ENCODE results near the gene KERA.

KERA gene

GRCh38 chr12:91056488-91056887 lies 1.3 kb downstream of the KERA start:
- no peak for TF ChIP-seq CTCF (conservative IDR thresholded peaks at IDR 0.05)
- no peak overlapping the region for H3K27ac ChIP-seq

- H3K27ac ChIP-seq = no peak overlapping the region
- no peak for TF ChIP-seq CTCF (conservative IDR thresholded peaks at IDR 0.05)
These were observed 1.8 kb downstream of the KERA start for GRCh38 chr12:91055976-91056375.

GRCh38 chr12:91053951-91054715 lies 3.7 kb downstream of the KERA start:
- no peak overlapping the region for H3K27ac ChIP-seq
- no peak for TF ChIP-seq CTCF (conservative IDR thresholded peaks at IDR 0.05)

GRCh38 chr12:91052026-91052425 lies 5.8 kb downstream of the KERA start:
- TF ChIP-seq CTCF (conservative IDR thresholded peaks at IDR 0.05) = no peak
- no peak overlapping the region for H3K27ac ChIP-seq

GRCh38 chr12:91044586-91044985 lies 13.2 kb downstream of the KERA start:
- TF ChIP-seq CTCF (conservative IDR thresholded peaks at IDR 0.05) = no peak
- H3K27ac ChIP-seq = no peak overlapping the region

GRCh38 chr12:91043408-91043807 lies 14.4 kb downstream of the KERA start:
- H3K27ac ChIP-seq = no peak overlapping the region
- no peak for TF ChIP-seq CTCF (conservative IDR thresholded peaks at IDR 0.05)

GRCh38 chr12:91040096-91040755 lies 17.6 kb downstream of the KERA start:
- H3K27ac ChIP-seq = no peak overlapping the region
- no peak for TF ChIP-seq CTCF (conservative IDR thresholded peaks at IDR 0.05)

All from VCaP (cell line).